Pancreas (tissue), 10 donors: Measurements from ENCODE around the gene JOSD1. TPM values are rescaled to one million over a fixed set of nuclear protein-coding genes. Genes with fewer than 3 reads are reported as not detected.
A peak's percentile ranks its signal among the peaks of the same experiment; 100 is the strongest.

Experiments used
- ATAC-seq, 4 donors: fragments of 200-7000 bp; cut with Tn5 transposase; one replicate each; pipeline versions ENCODE4 v1.8.0 to v1.9.1; 2020; ENCODE audit warnings: mild to moderate bottlenecking in 4 of 4, moderate library complexity in 4 of 4
- DNase-seq, 6 donors: peaks; one replicate each; pipeline ENCODE4 v3.0.0-alpha.2; 2020
- FAIRE-seq: peaks from 2 replicates; lab custom pipeline; 2012; peaks lifted over from hg19 to GRCh38; lab: Jason Lieb, UNC
- H3K27ac ChIP-seq, 4 donors: fragments of 200-600 bp; sonication (generic); 1 replicate in 3 of 4; 2 replicates in 1 of 4; pipeline versions ENCODE4 v1.5.0 to v1.8.0; 2020
- H3K27me3 ChIP-seq, 4 donors: fragments of 200-600 bp; one replicate each; pipeline ENCODE4 v1.8.0; 2021
- H3K36me3 ChIP-seq, 3 donors: fragments of 200-600 bp; sonication (generic) in 1 of 3; one replicate each; pipeline versions ENCODE4 v1.5.0 to v1.8.0; 2020 to 2021
- H3K4me1 ChIP-seq, 3 donors: fragments of 200-600 bp; one replicate each; pipeline ENCODE4 v1.8.0; 2021
- H3K4me3 ChIP-seq, 4 donors: fragments of 200-600 bp; sonication (generic) in 2 of 4; one replicate each; pipeline versions ENCODE4 v1.5.0 to v1.8.0; 2020 to 2021
- H3K9me3 ChIP-seq, 4 donors: fragments of 200-600 bp; one replicate each; pipeline ENCODE4 v1.8.0; 2021
- WGBS, 2 donors: extraction: QIAGEN DNeasy Blood & Tissue Kit; methylation state at CpG; one replicate each; pipeline ENCODE4 v1.1.7; 2013; 5-methylcytosine and 5-hydroxymethylcytosine counted together
- intact Hi-C, 3 donors: fragments of 100-400 bp; cut with DNase I; formaldehyde crosslinking; loops; one replicate each; pipeline versions ENCODE4 v1.11.1 to v1.14.2; 2022
- polyA plus RNA-seq, 2 donors: library from polyadenylated mRNA; stranded (reverse); fragments of 200-250 nt; gene quantifications; one replicate each; pipeline ENCODE4 v1.2.3, GENCODE V29; 2013
- total RNA-seq, 6 donors: library from RNA; stranded (reverse); fragmentation: NEBNext Ultra II Directional in 4 of 6; extraction: Animal tissue kit (Norgen Biotek cat#: 25700) in 4 of 6; gene quantifications; one replicate each; pipeline versions ENCODE4 v1.2.1 to v1.2.4, GENCODE V29; 2021 to 2023
- TF ChIP-seq, protein P1 (sequence below), 4 donors: fragments of 200-600 bp; sonication (generic) in 3 of 4; IDR thresholded peaks; one replicate each; pipeline versions ENCODE4 v1.5.0 to v1.8.0; 2021; ENCODE audit warnings: antibody characterized with exemption in 4 of 4
- donor health status: healthy with polysubstance abuse.
- donor health status: DM: no; HTN: no; CAD: no; lungs with moderate emphysema.
- donor health status: DM: no; HTN: no; CAD: no.
- donor health status: control.
- donor health status: control.
- donor health status: Bipolar disorder and iron deficiency.
- donor health status: DM: yes; HTN: yes; CAD: no.
- donor health status: DM: no; HTN: no; CAD: no.
- donor health status: DM: no; HTN: no; CAD: no.
- donor health status: DM: yes; HTN: yes; CAD: no.

JOSD1 gene
- total and polyA plus RNA-seq, 8 donors: 10.9 to 32.3 (median 20.0) TPM

DNA sequence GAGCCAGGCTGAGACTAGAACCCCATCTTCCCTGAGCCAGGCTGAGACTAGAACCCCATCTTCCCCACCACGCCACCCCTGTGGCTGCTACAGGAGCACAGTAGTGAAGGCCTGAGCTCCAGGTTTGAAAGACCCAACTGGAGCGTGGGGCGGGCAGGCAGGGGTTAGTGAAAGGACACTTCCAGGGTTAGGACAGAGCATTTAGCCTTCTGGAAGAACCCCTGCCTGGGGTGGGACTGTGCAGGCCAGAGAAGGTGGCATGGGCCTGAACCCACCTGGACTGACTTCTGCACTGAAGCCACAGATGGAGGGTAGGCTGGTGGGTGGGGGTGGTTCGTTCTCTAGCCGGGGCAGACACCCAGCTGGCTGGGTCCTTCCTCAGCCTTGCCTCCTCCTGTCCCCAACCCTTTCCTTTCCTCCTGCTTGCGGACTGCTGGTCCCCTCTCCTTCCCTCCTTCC, 31.0 kb upstream of the JOSD1 start:
- H3K36me3 ChIP-seq: peaks cover 4 to 57% (median 33%) of the 10 kb centered on the region in 3 donors
- TF ChIP-seq, protein P1, sequence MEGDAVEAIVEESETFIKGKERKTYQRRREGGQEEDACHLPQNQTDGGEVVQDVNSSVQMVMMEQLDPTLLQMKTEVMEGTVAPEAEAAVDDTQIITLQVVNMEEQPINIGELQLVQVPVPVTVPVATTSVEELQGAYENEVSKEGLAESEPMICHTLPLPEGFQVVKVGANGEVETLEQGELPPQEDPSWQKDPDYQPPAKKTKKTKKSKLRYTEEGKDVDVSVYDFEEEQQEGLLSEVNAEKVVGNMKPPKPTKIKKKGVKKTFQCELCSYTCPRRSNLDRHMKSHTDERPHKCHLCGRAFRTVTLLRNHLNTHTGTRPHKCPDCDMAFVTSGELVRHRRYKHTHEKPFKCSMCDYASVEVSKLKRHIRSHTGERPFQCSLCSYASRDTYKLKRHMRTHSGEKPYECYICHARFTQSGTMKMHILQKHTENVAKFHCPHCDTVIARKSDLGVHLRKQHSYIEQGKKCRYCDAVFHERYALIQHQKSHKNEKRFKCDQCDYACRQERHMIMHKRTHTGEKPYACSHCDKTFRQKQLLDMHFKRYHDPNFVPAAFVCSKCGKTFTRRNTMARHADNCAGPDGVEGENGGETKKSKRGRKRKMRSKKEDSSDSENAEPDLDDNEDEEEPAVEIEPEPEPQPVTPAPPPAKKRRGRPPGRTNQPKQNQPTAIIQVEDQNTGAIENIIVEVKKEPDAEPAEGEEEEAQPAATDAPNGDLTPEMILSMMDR (IDR thresholded peaks at IDR 0.05): no peak
- H3K9me3 ChIP-seq: no peaks in the 10 kb centered on the region
- intact Hi-C loops: no loop called here
- H3K27ac ChIP-seq: peak overlapping the region; percentile 79 to 89 (median 86)
- 75% methylated on average over 5 to 6 of the region's 6 CpGs for WGBS, 2 donors
- H3K4me3 ChIP-seq: no peak overlapping the region
- peaks cover 31 to 40% (median 37%) of the 10 kb centered on the region in 3 donors for H3K4me1 ChIP-seq
- FAIRE-seq: no peak
- ATAC-seq: no peak
- no peaks in the 10 kb centered on the region for H3K27me3 ChIP-seq
- peak in 1 of 6 donors; percentile 59 for DNase-seq

DNA sequence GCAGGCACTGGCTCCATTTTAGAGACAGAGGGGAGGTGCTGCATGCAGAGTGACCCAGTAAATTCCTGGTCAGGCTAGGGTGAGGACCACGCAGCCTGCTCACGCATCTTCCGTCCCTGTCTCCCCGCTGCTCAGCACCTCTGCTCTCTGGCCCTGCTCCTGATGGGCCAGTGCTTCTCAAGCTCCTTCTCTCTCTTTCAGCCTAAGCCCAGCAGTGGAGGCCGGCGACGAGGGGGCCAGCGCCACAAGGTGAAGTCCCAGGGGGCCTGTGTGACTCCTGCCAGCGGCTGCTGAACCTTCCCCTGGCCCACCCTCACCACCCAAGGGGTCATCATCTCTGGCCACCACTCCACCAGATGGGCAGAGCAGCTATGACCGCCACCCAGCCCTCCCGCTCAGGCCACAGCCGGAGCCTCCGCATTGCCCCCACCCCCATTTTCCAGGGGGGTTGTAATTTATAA, 29.7 kb upstream of the JOSD1 start:
- Histone ChIP-seq H3K4me1 (peaks cover 31 to 40% (median 37%) of the 10 kb centered on the region in 3 donors), H3K27ac (no peak overlapping the region), H3K27me3 (no peaks in the 10 kb centered on the region), H3K9me3 (no peaks in the 10 kb centered on the region), H3K4me3 (no peak overlapping the region), H3K36me3 (peaks cover 4 to 56% (median 46%) of the 10 kb centered on the region in 3 donors)
- ATAC-seq (no peak), FAIRE-seq (no peak), DNase-seq (peak in 1 of 6 donors; percentile 64)
- WGBS, 2 donors: 96 to 97% methylated on average over 13 of the region's 13 CpGs
- TF ChIP-seq, protein P1 (IDR thresholded peaks at IDR 0.05): no peak
- intact Hi-C loops: no loop called here

DNA sequence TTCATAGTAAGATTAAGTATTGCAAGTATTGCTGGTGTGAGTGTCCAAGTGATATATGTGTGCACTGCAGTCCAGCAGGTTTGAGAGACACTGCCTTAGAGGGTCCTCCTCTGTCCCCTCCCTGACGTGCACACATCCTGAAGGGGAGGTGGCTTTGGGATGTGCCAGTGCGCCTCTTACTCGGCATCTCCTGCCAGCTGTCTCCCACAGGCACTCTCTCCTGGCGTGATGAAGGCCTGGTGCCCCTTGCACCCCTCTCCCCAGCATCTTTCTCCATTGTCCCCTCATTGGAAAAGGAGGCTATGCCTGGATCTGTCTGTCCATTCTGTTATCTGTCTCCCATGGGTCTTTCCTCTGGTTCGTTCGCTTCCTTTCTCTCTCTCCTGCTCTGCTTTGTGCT, 29.2 kb upstream of the JOSD1 start:
- intact Hi-C loops: no loop called here
- ATAC-seq (no peak), DNase-seq (peak in 1 of 6 donors; percentile 20), FAIRE-seq (no peak)
- H3K27me3 ChIP-seq: no peaks in the 10 kb centered on the region
- no peak overlapping the region for H3K4me3 ChIP-seq
- no peaks in the 10 kb centered on the region for H3K9me3 ChIP-seq
- no peak overlapping the region for H3K27ac ChIP-seq
- H3K36me3 ChIP-seq: peaks cover 4 to 57% (median 51%) of the 10 kb centered on the region in 3 donors
- TF ChIP-seq, protein P1 (IDR thresholded peaks at IDR 0.05): no peak
- peaks cover 31 to 37% (median 37%) of the 10 kb centered on the region in 3 donors for H3K4me1 ChIP-seq
- WGBS, 2 donors: 90 to 92% methylated on average over 6 of the region's 6 CpGs

DNA sequence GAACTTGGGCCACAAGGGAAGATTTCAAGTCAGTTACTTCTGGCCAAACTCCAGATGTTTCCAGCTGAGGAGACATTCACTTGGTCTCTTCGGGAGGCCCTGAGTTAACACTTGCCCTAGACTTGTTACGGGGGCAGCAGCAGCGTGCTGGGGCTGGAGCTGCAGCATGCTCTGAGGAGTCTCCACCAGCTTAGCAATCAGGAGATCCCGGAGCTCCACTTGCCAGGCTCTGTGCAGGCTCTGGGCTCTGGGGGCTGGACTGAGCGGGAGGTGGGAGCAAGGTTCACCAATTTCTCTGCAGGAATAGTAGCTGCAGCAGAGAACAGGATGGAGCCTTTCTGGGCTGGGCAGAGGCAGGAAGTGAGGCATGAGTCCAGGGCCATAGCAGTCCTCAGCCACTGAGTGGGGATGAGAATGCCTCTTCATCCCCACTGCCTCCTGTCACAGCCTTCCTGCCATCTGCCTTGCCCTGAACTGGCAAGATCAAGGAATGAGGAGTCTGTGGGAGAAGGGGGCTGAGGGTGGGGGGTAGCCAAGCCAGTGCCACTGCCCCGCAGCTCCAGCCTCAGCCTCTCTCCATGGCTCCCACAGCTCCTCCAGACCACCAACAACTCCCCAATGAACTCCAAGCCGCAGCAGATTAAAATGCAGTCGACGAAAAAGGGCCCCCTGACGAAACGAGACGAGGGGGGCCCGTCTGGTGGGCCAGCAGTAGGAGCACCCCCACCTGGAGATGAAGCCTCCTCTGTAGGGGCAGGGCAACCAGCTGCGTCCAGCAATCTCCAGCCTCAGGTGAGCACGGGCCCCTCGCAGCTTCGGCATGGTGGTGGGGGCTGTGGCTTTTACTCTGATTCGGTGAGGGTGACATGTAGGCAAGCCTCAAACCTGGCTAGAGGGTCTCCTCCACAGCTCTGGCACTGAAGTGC, 28.4 kb upstream of the JOSD1 start:
- DNase-seq (peak in 1 of 6 donors; percentile 48), ATAC-seq (no peak), FAIRE-seq (no peak)
- H3K36me3 ChIP-seq: peaks cover 4 to 65% (median 57%) of the 10 kb centered on the region in 3 donors
- WGBS, 2 donors: 90 to 93% methylated on average over 18 of the region's 18 CpGs
- H3K27me3 ChIP-seq: no peaks in the 10 kb centered on the region
- H3K4me1 ChIP-seq: peaks cover 26 to 31% (median 29%) of the 10 kb centered on the region in 3 donors
- intact Hi-C loops: no loop called here
- no peak overlapping the region for H3K27ac ChIP-seq
- no peak overlapping the region for H3K4me3 ChIP-seq
- no peaks in the 10 kb centered on the region for H3K9me3 ChIP-seq
- TF ChIP-seq, protein P1 (IDR thresholded peaks at IDR 0.05): no peak
